ENCODE results near the gene DAPK1.
A peak's percentile ranks its signal among the peaks of the same experiment; 100 is the strongest.

The DAPK1 gene

DNA sequence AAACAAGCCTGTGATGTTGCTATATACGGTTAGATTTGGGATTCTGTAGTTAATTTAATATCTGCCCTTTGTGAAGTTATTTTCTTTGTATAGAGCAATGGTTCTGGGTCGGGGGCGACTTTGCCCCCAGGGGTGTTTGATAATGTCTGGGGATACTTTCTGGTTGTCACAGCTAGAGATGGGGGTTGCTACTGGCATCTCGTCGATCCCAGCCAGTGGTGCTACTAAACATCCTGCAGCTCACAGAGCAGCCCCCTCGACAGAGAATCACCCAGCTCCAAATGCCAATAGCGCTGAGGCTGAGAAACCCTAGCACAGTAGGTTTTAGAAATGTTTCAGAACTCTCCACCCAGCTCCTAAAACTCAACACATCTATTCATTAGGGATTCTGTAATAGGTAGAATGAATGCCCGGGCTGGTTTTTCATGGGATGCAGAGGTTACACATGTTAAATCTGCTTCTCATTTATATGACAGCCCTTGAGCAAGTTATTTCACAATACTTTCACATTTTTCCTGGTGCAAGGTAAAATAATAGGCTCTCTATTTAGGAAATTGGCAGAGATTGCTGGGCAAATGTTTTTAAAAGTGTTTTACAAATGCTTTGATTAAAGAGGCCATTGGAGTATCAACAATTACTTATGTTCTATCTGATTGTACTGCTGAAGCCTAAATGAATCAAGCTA lies 153.1 kb downstream of the DAPK1 start:
- no peak for DNase-seq

DNA sequence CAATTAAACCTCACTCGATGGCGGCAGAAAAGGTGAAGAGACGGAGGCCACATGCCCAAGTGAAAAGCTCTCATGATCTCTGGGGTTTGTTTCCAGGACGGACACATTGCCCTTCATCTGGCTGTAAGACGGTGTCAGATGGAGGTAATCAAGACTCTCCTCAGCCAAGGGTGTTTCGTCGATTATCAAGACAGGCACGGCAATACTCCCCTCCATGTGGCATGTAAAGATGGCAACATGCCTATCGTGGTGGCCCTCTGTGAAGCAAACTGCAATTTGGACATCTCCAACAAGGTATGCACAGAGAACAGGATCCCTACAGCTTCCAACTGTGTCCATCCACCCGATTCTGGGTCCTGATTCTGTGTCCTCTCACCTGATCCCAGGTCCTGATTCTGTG lies 153.8 kb downstream of the DAPK1 start:
- no peak for DNase-seq

DNA sequence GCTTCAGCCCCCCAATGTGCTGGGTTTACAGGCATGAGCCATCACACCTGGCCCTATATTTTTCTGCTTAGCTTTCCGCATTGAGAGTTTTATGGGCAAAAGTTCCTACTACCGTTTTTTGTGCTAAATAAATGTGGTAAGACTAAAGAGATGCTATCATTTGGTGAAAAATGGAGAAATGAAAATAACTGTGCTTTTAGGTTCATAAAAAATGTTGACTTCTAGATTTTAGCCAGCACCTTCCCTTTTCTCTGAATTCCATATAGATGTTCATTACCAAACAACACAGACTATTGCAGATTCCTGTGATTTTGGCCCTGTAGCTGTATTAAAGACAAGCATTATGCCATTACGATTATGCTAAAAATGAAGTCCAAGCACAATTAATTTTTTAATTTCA lies 156.3 kb downstream of the DAPK1 start:
- DNase-seq, result no peak

GRCh38 chr9:87655731-87656130 lies 158.1 kb downstream of the DAPK1 start:
- no peak for DNase-seq

- no peak for DNase-seq
Observed at GRCh38 chr9:87656485-87656884, 158.8 kb downstream of the DAPK1 start.

GRCh38 chr9:87657190-87657589 lies 159.5 kb downstream of the DAPK1 start:
- no peak for DNase-seq

DNA sequence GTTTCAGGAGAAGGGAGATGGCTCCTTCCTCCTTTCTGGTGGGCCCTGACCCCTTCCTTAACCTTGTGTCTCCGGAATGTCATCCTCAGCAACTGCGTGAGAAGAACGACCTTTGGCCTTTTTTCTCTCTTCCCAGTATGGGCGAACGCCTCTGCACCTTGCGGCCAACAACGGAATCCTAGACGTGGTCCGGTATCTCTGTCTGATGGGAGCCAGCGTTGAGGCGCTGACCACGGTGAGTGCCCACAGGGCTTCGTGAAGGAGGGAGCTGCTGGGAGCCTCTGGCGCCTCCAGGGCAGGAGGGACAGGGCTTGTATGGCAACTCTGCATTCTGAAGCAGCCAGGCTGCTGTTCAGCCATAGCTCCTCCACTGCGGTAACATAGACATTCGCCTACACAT lies 160.2 kb downstream of the DAPK1 start:
- DNase-seq, result no peak

DNA sequence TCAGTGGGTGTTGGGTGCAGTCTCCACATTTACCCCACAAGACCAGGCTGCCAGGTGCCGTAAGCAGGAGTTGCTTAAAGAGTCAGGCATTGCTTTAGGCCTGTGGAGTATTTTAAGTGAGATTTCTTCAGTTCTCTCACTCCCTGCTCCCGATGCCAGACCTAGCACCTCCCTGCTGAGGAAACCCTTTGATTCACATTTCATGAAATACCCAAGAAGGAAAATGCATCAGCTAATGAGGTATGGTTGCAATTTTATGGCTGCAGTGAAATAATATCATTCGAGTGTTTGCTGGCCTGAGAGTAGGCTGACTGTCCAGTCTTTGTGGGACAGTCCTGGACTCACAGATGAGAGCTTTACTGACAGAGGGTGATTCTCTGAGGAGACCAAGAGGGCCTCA lies 160.8 kb downstream of the DAPK1 start:
- no peak for DNase-seq

DNA sequence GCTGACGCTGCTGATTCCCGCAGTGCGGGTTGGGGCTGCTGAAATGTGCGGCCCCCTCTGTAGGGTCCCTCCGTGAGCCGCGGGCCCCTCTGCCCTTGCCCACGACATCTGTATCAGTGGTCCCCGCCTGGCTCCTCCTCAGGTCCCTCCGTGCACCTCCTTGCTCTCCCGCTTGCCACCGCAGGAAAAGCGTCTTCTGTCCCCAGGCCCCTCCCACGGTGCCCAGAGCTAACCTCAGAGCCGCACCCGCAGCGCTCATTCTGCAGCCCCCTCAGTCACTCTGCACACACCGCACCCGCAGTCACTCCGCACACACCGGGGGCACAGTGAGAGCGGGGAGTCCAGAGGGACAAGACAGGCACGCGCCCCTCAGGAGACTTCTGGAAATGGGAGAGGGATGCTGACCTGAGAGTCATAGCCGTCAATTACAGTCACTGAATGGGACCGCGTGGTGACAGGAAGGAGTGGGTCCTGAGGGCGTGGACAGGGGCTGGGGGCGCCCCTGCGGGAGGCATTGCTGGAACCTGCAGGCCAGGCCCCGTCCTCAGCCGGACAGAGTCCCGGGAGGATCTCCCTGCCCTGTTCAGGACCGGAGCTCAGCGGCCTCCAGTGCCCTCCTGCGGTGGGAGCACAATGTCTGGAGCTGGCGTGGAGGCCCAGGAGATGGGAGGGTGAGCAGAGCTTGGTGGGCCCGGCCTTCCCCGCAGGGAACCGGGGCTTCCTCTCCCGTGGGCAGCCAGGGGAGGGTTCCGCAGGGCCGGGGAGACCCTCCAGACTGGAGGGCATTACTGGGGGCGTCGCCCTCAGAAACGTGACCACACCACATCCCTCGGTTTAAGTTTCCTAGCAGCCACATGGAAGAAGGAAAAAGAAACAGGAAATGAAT lies 162.1 kb downstream of the DAPK1 start:
- no peak for DNase-seq

- no peak for DNase-seq
Observed at GRCh38 chr9:87661241-87661640, 163.6 kb downstream of the DAPK1 start.

- DNase-seq, result peak; percentile 23
Observed at GRCh38 chr9:87662808-87663528, 165.3 kb downstream of the DAPK1 start.

GRCh38 chr9:87663556-87663955 lies 165.9 kb downstream of the DAPK1 start:
- DNase-seq, result no peak

- no peak for DNase-seq
Observed at GRCh38 chr9:87664153-87665060, 166.7 kb downstream of the DAPK1 start.

DNA sequence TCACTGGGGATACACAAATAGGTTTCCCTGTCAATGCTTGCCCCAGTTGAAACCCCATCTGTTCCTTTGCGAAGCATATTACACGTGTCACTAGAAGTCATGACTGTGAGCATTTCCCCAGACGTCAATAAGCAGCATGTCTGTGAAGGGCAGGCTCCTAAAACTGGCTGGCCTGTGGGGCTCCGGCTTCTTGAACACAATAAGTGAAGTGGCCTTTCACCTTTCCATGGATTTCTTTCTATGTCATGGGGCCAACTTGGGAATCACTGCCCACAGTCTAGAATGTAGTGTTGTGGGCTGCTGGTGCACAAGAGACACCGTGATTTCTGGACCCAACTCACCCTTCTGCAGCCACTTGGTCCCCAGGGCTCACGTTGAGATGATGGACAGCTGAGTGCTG lies 167.8 kb downstream of the DAPK1 start:
- no peak for DNase-seq

GRCh38 chr9:87667164-87667738 lies 169.6 kb downstream of the DAPK1 start:
- no peak for DNase-seq

- no peak for DNase-seq
Observed at GRCh38 chr9:87668222-87668621, 170.6 kb downstream of the DAPK1 start.

DNA sequence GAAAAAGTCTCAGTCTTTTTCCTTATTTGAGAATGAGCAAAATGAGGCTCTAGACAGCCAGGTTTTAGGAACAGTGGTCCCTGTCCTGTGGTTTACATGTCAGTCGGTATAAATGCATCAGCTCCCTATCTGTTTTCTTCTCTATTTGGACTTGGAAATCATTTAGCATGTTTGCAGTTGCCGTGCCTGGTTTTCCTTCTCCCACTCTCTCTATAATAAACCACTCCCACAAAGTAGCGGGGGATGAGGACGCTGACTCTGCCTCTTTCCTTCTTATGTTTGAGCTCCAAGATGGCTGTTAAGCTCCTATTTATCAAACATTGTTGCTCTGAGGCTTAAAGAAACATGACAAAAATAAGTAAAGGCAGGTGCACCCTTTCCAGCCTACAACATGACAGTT lies 171.1 kb downstream of the DAPK1 start:
- DNase-seq, result no peak

DNA sequence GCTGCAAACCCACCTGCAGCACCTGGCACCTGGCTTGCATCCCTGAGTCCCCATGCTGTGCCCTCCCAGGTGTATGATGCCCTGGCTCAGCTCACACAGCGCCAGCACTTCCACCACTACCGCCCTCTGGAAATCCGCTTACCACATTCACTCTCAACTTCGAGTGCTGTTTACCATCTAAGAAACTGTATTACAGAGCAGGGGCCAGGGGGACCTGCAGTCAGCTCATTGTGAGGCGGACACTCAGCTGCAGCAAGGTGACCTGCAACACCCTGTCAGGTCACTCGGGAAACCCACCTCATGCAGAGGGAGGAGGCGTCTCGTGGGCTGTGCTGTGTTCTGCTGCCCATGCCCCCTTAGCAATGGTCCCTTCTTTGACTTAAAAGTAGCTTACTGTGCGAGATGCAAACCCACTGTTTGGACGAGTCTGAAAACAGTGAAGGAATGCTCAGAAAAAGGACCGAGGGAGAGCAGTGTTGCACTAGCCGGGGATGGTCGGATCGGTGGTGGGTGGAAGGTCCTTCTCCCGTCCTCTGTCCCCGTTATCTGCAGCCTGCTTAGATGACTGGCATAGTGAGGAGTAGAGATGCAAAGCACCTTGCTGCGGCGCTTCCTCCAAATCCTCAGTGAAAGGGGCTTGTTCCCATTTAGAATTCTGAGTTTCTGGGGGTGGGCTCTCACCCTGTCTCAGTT lies 173.1 kb downstream of the DAPK1 start:
- DNase-seq, result no peak

DNA sequence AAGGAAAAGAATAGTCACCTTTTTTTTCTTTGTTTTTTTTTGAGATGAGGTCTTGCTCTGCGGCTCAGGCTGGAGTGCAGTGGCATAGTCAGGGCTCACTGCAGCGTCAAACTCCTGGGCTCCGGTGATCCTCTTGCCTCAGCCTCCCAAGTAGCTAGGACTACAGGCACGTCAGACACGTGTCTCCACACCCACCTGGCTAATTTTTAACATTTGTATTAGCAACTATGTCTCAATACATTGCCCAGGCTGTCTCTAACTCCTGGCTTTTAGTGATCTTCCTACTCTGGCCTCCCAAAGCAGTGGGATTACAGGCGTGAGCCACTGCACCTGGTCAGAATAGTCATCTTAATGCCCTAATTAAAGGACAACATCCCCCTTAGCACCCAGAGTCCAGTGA lies 173.8 kb downstream of the DAPK1 start:
- DNase-seq, result no peak

DNA sequence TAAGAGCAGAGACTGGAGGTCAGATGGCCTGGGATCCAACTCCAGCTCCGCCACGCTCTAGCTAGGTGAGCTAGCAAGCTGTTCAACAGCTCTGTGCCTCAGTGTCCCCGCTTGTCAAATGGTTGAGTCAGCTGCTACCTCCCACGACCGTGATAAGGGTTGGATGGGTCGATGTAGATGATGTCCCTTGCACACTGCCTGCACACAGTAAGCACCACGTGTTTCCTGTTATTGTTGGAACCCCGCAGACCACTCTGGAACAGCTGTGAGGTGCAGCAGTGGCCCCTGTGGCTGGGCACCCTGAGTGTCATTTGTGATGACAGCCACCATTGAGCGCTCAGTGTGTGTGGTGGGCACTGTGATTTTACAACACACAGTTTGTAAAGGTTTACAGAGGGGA lies 174.3 kb downstream of the DAPK1 start:
- no peak for DNase-seq

DNA sequence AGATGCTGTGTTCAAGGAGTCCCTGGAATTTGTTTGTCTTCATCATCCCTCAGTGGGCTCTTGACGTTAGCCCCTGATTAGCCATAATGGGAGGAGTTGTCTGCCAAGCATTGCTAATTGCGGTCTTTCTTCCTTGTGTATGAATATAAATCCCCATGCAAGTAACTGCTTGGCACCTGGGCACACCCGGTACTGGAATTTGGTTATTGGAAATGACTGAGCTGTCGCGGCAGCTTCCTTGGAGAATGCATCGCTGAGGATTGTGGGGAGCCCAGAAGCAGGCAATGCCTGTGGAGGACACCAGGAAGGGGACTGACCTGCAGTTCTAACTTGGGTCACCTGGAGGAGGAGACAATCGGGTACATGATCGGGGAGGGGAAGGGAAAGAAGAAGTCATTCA lies 174.9 kb downstream of the DAPK1 start:
- DNase-seq, result no peak
